CD4-positive, alpha-beta T cell treated with Interleukin-12 subunit alpha and Interleukin-12 subunit beta, for 1 hour (primary cell): ENCODE results near the gene MIF4GD.

Experiments used
- DNase-seq: peaks from one replicate; pipeline ENCODE4 v3.0.0-alpha.2; 2020

MIF4GD gene

DNA sequence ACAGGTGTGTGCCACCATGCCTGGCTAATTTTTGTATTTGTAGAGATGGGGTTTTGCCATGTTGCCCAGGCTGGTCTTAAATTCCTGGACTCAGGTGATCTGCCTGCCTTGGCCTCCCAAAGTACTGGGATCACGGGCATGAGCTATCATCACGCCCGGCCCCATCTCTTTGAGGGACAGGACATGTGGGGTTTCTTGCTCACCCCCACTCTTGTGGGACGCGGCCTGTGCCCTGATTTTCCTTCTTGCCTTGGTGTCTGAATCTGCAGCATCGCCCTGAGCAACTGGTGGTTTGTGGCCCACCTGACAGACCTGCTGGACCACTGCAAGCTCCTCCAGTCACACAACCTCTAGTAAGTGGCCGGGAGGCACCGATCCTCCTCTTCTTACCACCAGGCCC is 40.0 kb downstream of the MIF4GD start:
- DNase-seq: no peak

DNA sequence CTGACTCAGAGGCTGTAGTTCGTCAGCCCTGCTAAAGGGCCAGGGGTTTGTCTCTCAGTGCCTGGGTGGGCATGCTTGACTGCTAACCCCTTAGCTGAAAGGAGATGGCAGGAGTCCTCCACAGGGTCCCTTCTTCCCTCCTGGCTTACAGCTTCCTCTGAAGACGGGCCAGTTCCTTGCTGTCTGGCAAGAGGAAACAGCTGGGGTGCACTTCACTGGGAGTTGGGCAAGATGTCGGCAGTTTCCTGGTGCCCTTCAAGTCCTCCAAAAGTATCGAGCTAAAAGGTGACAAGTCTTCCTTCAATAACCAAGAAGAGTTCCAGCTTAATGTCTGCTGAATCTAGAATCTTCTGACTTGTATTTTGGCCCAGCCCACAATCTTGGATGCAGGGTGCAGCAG is 42.2 kb downstream of the MIF4GD start:
- DNase-seq: no peak

DNA sequence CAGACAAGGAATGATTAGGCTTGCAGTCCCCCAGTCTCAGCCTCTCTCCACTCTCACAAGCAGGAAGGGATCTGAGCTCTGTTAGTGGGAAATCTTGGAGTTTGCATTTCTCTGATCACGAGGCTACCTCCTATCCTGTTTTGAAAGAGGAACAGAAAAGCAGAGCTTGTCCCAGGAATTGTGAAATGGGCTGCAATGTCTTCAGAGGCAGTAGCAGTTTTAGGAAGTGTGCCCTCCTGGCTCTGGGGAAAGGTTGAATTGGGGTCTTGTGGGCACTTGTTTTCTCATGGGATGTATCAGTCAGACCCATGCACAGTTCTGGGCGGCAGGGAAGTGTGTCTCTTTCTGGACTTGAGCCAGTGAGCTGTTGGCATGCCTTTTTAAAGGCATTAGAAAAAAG is 42.7 kb downstream of the MIF4GD start:
- no peak for DNase-seq

GRCh38 chr17:75227729-75228128 is 43.3 kb downstream of the MIF4GD start:
- no peak for DNase-seq

GRCh38 chr17:75225016-75225415 is 46.0 kb downstream of the MIF4GD start:
- no peak for DNase-seq

DNA sequence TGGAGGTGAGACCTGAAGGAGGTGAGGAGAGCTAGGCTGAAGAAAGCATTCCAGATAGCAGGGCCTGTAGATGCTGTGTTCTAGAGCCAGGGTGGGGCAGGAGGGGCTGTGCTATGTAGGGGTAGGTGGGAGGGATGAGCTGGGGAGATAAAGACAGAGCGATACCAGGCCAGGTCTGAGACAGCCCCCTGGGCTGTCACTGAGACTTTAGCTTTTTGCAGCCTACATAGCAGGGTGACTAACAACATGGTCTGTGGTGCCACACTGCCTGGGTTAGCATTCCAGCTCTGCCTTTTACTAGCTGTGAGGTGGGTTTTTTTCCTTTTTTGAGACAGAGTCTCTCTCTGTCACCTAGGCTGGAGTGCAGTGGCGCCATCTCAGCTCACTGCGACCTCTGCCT is 51.2 kb downstream of the MIF4GD start:
- no peak for DNase-seq

DNA sequence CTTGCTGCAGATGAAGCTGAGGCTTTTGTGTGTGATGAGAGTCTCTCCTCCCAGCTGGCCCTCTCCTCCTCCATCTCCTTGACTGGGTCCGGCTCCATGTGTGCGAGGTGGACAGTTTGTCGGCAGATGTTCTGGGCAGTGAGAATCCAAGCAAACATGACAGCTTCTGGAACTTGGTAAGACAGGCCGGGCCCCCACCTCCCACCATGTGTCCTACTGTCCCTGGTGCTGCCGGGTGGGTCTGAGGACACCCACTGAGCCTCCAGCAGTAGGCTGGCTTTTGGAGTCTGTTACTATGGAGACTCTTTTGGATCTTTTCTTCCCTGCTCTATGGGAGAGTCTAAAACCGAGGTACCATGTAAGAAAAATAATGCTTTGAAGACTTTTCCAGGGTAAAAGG is 52.9 kb downstream of the MIF4GD start:
- DNase-seq: no peak
